DMS153 (cell line): ENCODE measurements around the gene PRKG2.
"Not testable (repeated sequence)": the region's sequence is repeated elsewhere in the genome, so short reads cannot be mapped to it uniquely, and the experiment has no call there.

ENCODE experiments used
- DNase-seq: peaks from one replicate; lab custom pipeline; 2025; lab: John Stamatoyannopoulos, UW

The PRKG2 gene

GRCh38 chr4:81214881-81215868, at the start of gene PRKG2:
Gene PRKG2 (minus strand): TSS chr4:81215222. CDS start chr4:81205047, 10,175 bp downstream.
- no peak for DNase-seq

DNA sequence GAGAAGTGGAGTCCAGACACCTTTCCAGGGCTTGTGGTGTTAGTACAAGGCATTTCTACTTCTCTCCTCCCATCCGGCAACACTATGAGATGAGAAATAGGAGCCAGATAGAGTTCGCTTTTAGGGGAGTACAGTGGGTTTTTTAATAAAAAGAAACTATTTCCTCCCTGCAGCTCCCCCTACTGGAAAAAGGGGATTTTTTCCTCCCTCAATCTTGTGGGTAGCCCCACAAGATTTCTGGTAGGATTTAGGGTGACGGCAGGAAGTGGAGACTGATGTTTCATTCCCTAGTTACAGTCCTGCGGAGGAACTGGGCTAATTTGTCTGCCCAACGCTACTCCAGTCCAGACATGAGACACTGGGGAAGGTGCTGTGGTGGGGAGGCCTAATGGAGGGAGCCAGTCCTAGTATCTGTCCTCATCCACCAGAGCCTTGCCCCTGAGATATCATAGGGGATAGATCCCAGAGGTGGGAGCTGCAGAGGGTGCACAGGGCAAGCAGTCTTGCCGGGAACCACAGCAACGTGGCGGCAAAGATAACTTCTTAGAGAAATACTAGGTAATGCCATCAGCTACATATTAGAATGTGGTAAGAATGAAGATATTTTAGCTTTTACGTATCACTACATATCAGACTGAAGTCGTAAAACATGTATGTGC, 45.5 kb upstream of the PRKG2 start:
- DNase-seq = no peak

GRCh38 chr4:81258841-81259550, 44.0 kb upstream of the PRKG2 start:
- DNase-seq = no peak

GRCh38 chr4:81257816-81258215, 42.8 kb upstream of the PRKG2 start:
- no peak for DNase-seq

- no peak for DNase-seq
These were observed 42.0 kb upstream of the PRKG2 start for GRCh38 chr4:81257021-81257420.

- DNase-seq = no peak
These were observed 41.3 kb upstream of the PRKG2 start for GRCh38 chr4:81256059-81256970.

DNA sequence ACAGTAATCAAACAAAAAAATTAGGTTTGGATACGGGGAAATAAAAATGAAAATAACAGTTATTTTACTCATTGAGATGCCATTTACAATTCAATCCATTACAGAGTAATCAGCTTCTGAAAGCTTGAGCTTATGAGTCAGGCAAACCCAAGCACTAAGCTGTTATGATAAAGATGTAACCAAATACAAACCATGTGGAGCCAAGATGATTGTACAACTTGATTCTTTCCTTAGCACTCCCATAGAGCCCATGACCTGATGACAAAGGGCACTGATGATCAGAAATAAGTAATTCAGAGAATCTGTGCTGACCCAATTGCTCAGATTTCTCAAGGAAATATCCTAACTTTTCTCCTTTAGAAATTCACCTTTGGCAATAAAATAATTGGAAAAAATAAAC, 40.5 kb upstream of the PRKG2 start:
- DNase-seq = no peak

DNA sequence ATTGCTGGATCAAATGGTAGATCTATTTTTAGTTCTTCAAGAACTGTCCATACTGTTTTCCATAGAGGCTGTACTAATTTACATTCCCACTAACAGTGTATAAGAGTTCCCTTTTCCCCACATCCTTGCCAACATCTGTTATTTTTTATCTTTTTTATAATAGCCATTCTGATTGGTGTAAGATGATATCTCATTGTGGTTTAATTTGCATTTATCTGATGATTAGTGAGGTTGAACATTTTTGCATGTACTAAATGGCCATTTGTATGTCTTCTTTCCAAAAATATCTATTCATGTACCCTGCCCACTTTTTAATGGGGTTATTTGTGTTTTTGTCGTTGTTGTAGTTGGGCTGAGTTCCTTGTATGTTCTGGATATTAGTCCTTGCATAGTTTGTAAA, 35.4 kb upstream of the PRKG2 start:
- DNase-seq = no peak

- no peak for DNase-seq
These were observed 30.4 kb upstream of the PRKG2 start for GRCh38 chr4:81245218-81246009.

- no peak for DNase-seq
These were observed 22.8 kb upstream of the PRKG2 start for GRCh38 chr4:81237791-81238190.

DNA sequence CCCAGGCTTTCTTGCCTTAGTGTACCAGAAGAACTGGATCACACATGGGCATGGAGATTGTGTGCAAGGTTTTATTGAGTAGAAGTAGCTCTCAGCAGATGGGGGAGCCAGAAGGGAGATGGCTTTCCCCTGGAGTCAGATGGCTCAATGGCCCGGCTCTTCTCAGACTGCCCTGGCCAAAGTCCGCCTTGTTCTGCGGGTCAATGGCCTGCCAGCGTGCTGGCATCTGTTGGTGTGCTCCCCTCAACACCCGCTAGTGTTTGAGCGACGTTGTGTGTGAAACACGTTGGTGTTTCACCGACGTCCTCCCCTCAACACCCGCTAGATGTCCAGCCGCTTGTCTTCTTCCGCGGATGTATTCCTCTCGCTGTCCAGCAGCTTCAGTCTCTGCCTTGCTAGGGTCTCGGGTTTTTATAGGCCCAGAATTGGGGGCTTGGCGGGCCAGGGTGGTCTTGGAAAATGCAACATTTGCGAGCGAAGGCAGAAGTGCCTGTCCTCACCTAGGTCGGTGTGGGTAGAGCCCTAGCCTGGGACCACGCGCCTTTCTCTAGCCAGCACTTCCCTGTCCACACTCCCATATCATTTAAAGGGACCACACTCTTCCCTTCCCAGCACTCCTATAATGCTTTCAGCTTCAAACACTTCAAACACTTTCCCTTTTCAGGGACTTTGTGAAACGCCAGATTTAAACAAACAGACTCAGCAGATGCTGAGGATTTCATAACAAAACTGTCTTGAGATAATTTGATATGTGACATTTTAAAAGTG, 21.1 kb upstream of the PRKG2 start:
- no peak for DNase-seq

- no peak for DNase-seq
These were observed 12.9 kb upstream of the PRKG2 start for GRCh38 chr4:81227968-81228367.

DNA sequence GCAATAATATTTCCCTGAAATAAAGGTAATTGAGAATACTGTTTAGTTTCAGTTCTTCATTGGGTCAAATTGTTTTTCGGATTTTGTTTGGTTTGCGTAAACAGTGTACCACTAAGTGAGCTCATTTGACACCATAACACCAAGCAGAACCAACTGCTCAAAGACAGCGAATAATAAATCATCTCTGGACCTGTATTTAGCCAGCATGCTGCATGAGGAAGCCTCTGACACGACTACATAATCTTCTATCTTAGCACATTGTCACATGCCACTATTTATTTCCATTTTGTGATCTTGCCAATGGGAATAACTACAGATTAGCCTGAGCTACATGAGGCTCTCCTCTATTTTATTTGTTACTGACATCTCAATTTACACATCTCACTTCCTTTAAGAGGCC, 12.1 kb upstream of the PRKG2 start:
- no peak for DNase-seq

DNA sequence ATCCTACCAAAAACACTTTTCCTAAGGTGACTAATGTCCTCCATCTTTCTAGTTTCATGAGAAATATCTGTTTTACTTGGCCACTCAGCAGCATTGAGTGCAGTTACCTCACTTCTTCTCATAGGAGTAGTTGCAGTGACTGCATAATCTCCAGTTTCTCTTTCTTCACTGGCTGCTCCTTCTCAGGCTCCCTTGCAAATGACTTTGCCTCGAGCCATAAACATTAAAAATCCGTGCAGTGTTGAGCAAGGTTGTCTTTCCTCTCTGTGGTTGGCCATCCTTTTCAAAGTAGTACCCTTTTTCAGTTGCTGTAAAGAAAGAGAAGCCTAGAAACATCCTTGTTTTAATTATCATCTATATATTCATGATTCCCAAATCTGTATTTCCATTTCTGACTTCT, 10.2 kb upstream of the PRKG2 start:
- DNase-seq = no peak

GRCh38 chr4:81222082-81222472, 7.1 kb upstream of the PRKG2 start:
- DNase-seq = not testable (repeated sequence)

DNA sequence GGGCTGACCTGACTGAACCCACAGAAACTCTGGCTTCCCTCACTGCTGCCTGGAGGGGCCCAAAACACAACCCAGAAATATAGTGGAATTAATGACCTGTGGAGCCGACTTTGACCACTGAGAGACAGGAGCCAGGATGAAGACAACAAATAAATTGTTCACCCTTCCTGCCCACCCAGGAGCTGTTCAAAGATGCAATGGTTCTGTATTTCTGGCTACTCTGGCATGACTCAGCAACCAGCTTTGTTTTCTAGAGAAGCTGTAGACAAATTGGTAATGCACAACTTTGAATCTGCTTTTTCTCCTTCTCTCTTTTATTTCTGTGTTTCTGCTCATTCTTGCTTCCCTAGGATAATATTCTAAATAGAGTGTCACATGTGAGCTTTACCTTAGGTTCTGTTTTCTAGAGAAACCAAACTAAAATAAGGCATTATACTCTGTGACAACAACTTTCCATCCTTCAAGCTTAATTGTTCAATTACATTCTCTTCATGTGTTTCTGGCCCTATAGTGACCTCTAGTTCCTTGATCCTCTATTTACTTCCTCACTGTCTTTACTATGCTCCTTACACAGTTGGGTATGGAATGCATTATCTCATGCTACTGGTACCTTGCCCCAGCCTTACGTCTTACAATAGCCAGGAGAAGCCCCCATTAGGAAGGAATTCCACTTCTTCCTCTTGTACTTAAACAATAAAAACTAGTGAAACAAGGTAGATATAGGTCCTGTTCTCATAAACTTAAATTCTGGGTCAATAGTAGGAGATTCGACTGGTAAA, 6.5 kb upstream of the PRKG2 start:
- no peak for DNase-seq

- no peak for DNase-seq
These were observed 5.2 kb upstream of the PRKG2 start for GRCh38 chr4:81220271-81220670.

- DNase-seq = no peak
These were observed 3.2 kb upstream of the PRKG2 start for GRCh38 chr4:81218206-81218605.

DNA sequence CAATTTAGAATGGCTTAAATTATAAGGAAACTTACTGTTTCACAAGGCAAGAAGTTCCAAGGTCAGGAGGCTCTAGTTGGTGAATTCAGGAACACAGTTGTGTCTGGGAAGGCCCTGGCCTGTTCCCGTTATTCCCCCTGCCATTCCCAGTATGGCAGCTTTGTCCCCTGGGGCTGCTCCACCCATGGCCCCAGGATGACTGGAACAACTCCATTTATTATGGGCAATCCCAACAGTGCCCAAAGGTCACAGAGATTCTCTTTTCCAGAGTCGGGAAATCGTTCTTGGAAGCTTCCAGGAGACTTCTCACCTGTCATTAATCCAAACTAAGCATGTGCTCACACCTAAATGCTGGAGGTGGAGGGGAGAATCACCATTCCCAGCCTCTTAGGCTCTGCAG, 2.8 kb upstream of the PRKG2 start:
- no peak for DNase-seq
